ENCODE results near the gene C4BPA. TPM values are rescaled to one million over a fixed set of nuclear protein-coding genes. Genes with fewer than 3 reads are reported as not detected.

Gene C4BPA
- polyA plus RNA-seq, 3 donors = 0.34 to 1.5 (median 0.82) TPM

- WGBS, 3 donors = 62 to 79% (median 75%) methylated on average over 2 of the region's 2 CpGs
- H3K27ac ChIP-seq (ENCODE audit: low read depth, low read length) = no peak overlapping the region
Observed at GRCh38 chr1:207093944-207094343, 10.1 kb upstream of the C4BPA start.

GRCh38 chr1:207097871-207098324 is 6.1 kb upstream of the C4BPA start:
- H3K27ac ChIP-seq (ENCODE audit: low read depth, low read length) = no peak overlapping the region
- WGBS, 3 donors = 86 to 96% (median 88%) methylated on average over 3 of the region's 3 CpGs

GRCh38 chr1:207101720-207102119 is 2.3 kb upstream of the C4BPA start:
- 86 to 98% (median 88%) methylated on average over 1 of the region's 1 CpG for WGBS, 3 donors
- H3K27ac ChIP-seq (ENCODE audit: low read depth, low read length) = no peak overlapping the region

GRCh38 chr1:207102146-207102545 is 1.9 kb upstream of the C4BPA start:
- H3K27ac ChIP-seq (ENCODE audit: low read depth, low read length) = no peak overlapping the region
- 68 to 77% (median 76%) methylated on average over 5 of the region's 5 CpGs for WGBS, 3 donors

- 72 to 93% (median 92%) methylated on average over 1 of the region's 1 CpG for WGBS, 3 donors
- no peak overlapping the region for H3K27ac ChIP-seq (ENCODE audit: low read depth, low read length)
Observed at GRCh38 chr1:207102659-207103058, 1.4 kb upstream of the C4BPA start.

- 77 to 93% (median 79%) methylated on average over 3 of the region's 3 CpGs for WGBS, 3 donors
- no peak overlapping the region for H3K27ac ChIP-seq (ENCODE audit: low read depth, low read length)
Observed at GRCh38 chr1:207109004-207109403, 5.0 kb downstream of the C4BPA start.

GRCh38 chr1:207112616-207113296 is 8.7 kb downstream of the C4BPA start:
- H3K27ac ChIP-seq (ENCODE audit: low read depth, low read length) = no peak overlapping the region
- WGBS, 3 donors = 65 to 80% (median 72%) methylated on average over 2 of the region's 2 CpGs

- H3K27ac ChIP-seq (ENCODE audit: low read depth, low read length) = no peak overlapping the region
- WGBS, 3 donors = 65 to 73% (median 68%) methylated on average over 5 of the region's 5 CpGs
Observed at GRCh38 chr1:207115269-207115668, 11.2 kb downstream of the C4BPA start.

GRCh38 chr1:207124389-207124788 is 20.4 kb downstream of the C4BPA start:
- 72 to 93% (median 89%) methylated on average over 3 of the region's 3 CpGs for WGBS, 3 donors
- H3K27ac ChIP-seq (ENCODE audit: low read depth, low read length) = no peak overlapping the region

GRCh38 chr1:207128336-207128921 is 24.4 kb downstream of the C4BPA start:
- no peak overlapping the region for H3K27ac ChIP-seq (ENCODE audit: low read depth, low read length)

- no peak overlapping the region for H3K27ac ChIP-seq (ENCODE audit: low read depth, low read length)
Observed at GRCh38 chr1:207129053-207129452, 25.0 kb downstream of the C4BPA start.

GRCh38 chr1:207130252-207131036 is 26.4 kb downstream of the C4BPA start:
- WGBS, 3 donors = 55 to 80% (median 74%) methylated on average over 1 of the region's 1 CpG

GRCh38 chr1:207131163-207131562 is 27.1 kb downstream of the C4BPA start:
- H3K27ac ChIP-seq (ENCODE audit: low read depth, low read length) = no peak overlapping the region
- 78 to 98% (median 92%) methylated on average over 4 of the region's 4 CpGs for WGBS, 3 donors

More at GRCh38 chr1:207130252-207131036, 26.4 kb downstream of the C4BPA start:
- H3K27ac ChIP-seq (ENCODE audit: low read depth, low read length) = no peak overlapping the region

- 51 to 89% (median 75%) methylated on average over 1 of the region's 1 CpG for WGBS, 3 donors
- H3K27ac ChIP-seq (ENCODE audit: low read depth, low read length) = no peak overlapping the region
Observed at GRCh38 chr1:207134581-207134980, 30.5 kb downstream of the C4BPA start.

- no peak overlapping the region for H3K27ac ChIP-seq (ENCODE audit: low read depth, low read length)
- WGBS, 3 donors = 89 to 97% (median 93%) methylated on average over 1 of the region's 1 CpG
Observed at GRCh38 chr1:207139616-207140015, 35.6 kb downstream of the C4BPA start.

GRCh38 chr1:207140536-207140935 is 36.5 kb downstream of the C4BPA start:
- no peak overlapping the region for H3K27ac ChIP-seq (ENCODE audit: low read depth, low read length)
- whole genome bisulfite sequencing, 3 donors = 67 to 84% (median 76%) methylated on average over 1 of the region's 1 CpG

GRCh38 chr1:207145401-207146058 is 41.5 kb downstream of the C4BPA start:
- no peak overlapping the region for H3K27ac ChIP-seq (ENCODE audit: low read depth, low read length)
- WGBS, 3 donors = 51 to 71% (median 52%) methylated on average over 5 of the region's 5 CpGs

- no peak overlapping the region for H3K27ac ChIP-seq (ENCODE audit: low read depth, low read length)
Observed at GRCh38 chr1:207151920-207152319, 47.9 kb downstream of the C4BPA start.

Data from adipose tissue (tissue), 3 donors.